ENCODE results near the gene MUC12. TPM values are rescaled to one million over a fixed set of nuclear protein-coding genes. Genes with fewer than 3 reads are reported as not detected.
"Not testable (repeated sequence)": the region's sequence is repeated elsewhere in the genome, so short reads cannot be mapped to it uniquely, and the experiment has no call there.

Gene MUC12
- total and polyA plus RNA-seq, 4 donors: 1.4 to 5.5 (median 2.8) TPM

DNA sequence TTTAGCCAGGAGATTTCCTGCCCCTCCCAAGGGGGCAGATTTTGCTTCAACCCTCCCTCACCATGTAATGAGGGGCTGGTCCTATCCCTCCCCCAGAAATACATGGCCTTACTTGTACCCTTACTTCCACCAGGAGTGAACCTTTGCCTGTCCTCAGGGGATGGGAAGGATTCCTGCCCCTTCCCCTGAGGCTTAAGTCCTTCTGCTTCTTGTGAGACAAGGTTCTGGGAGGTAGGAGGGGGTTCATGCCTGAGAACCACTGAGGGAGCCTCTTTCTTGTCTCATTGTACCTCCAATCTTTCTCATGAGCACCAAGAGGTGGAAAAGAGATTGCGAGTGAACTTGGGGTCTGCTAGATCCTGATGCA lies 39.6 kb upstream of the MUC12 start:
- Histone ChIP-seq H3K4me3 (no peak overlapping the region), H3K27me3 (ENCODE audit: control insufficient read depth in 3 of 3, insufficient read depth in 3 of 3, low read length in 2 of 3) (no peaks in the 10 kb centered on the region), H3K36me3 (ENCODE audit: control insufficient read depth in 4 of 4, insufficient read depth in 4 of 4, low read length in 4 of 4) (no peaks in the 10 kb centered on the region), H3K27ac (ENCODE audit: low read depth in 1 of 2, low read length in 1 of 2) (peak overlapping the region in 1 of 2 donors; percentile 82), H3K4me1 (ENCODE audit: control insufficient read depth in 5 of 5, insufficient read depth in 5 of 5, low read length in 5 of 5) (no peaks in the 10 kb centered on the region), H3K9ac (ENCODE audit: insufficient read depth in 1 of 2, low read length in 2 of 2) (no peak overlapping the region), H3K9me3 (ENCODE audit: control insufficient read depth in 4 of 4, insufficient read depth in 3 of 4, low read length in 3 of 4) (no peaks in the 10 kb centered on the region)
- DNase-seq: no peak
- WGBS, 2 donors: 97 to 100% methylated on average over 1 of the region's 1 CpG
- TF ChIP-seq, protein P1, sequence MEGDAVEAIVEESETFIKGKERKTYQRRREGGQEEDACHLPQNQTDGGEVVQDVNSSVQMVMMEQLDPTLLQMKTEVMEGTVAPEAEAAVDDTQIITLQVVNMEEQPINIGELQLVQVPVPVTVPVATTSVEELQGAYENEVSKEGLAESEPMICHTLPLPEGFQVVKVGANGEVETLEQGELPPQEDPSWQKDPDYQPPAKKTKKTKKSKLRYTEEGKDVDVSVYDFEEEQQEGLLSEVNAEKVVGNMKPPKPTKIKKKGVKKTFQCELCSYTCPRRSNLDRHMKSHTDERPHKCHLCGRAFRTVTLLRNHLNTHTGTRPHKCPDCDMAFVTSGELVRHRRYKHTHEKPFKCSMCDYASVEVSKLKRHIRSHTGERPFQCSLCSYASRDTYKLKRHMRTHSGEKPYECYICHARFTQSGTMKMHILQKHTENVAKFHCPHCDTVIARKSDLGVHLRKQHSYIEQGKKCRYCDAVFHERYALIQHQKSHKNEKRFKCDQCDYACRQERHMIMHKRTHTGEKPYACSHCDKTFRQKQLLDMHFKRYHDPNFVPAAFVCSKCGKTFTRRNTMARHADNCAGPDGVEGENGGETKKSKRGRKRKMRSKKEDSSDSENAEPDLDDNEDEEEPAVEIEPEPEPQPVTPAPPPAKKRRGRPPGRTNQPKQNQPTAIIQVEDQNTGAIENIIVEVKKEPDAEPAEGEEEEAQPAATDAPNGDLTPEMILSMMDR (IDR thresholded peaks at IDR 0.05; ENCODE audit: control extremely low read depth, extremely low read depth): no peak
- ATAC-seq (ENCODE audit: insufficient read depth, low FRiP score): no peak

DNA sequence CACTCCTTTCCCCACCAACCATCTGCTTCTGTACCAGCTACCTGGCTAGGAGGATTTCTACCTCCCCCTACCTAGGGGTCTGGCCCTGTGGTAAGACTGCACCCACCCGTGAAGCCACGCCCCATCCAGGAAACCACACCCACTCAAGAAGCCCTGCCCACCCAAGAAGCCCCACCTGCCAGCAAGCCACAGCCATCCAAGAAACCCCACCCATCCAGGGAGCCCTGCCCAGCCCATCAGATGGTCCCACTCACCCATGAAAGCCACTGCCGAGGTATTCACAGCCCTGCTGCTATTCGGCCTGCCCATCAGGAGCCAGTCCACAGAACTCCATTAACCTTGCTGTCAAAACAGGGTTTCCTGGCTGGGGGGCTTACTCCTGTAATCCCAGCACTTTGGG lies 35.6 kb upstream of the MUC12 start:
- Histone ChIP-seq H3K4me3 (no peak overlapping the region), H3K36me3 (ENCODE audit: control insufficient read depth in 4 of 4, insufficient read depth in 4 of 4, low read length in 4 of 4) (no peaks in the 10 kb centered on the region), H3K27me3 (ENCODE audit: control insufficient read depth in 3 of 3, insufficient read depth in 3 of 3, low read length in 2 of 3) (no peaks in the 10 kb centered on the region), H3K27ac (ENCODE audit: low read depth in 1 of 2, low read length in 1 of 2) (no peak overlapping the region), H3K4me1 (ENCODE audit: control insufficient read depth in 5 of 5, insufficient read depth in 5 of 5, low read length in 5 of 5) (no peaks in the 10 kb centered on the region), H3K9me3 (ENCODE audit: control insufficient read depth in 4 of 4, insufficient read depth in 3 of 4, low read length in 3 of 4) (no peaks in the 10 kb centered on the region), H3K9ac (ENCODE audit: insufficient read depth in 1 of 2, low read length in 2 of 2) (no peak overlapping the region)
- TF ChIP-seq, protein P1 (IDR thresholded peaks at IDR 0.05; ENCODE audit: control extremely low read depth, extremely low read depth): no peak
- 58 to 60% methylated on average over 4 of the region's 4 CpGs for WGBS, 2 donors
- DNase-seq (no peak), ATAC-seq (ENCODE audit: insufficient read depth, low FRiP score) (no peak)

DNA sequence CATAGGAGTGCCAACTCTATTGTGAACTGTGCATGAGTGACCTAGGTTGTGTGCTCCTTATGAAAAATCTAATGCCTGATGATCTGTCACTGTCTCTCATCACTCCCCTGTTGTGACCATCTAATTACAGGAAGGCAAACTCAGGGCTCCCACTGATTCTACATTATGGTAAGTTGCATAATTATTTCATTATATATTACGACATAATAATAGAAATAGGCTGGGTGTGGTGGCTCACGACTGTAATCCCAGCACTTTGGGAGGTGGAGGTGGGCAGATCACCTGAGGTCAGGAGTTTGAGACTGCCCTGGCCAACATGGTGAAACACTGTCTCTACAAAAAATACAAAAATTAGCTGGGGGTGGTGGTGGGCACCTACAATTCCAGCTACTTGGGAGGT lies 34.0 kb upstream of the MUC12 start:
- H3K27ac ChIP-seq (ENCODE audit: low read depth in 1 of 2, low read length in 1 of 2); H3K36me3 ChIP-seq (ENCODE audit: control insufficient read depth in 4 of 4, insufficient read depth in 4 of 4, low read length in 4 of 4); H3K27me3 ChIP-seq (ENCODE audit: control insufficient read depth in 3 of 3, insufficient read depth in 3 of 3, low read length in 2 of 3); H3K4me1 ChIP-seq (ENCODE audit: control insufficient read depth in 5 of 5, insufficient read depth in 5 of 5, low read length in 5 of 5); ATAC-seq (ENCODE audit: insufficient read depth, low FRiP score); H3K9ac ChIP-seq (ENCODE audit: insufficient read depth in 1 of 2, low read length in 2 of 2); H3K9me3 ChIP-seq (ENCODE audit: control insufficient read depth in 4 of 4, insufficient read depth in 3 of 4, low read length in 3 of 4); DNase-seq; H3K4me3 ChIP-seq: not testable (repeated sequence)
- 60% methylated on average over 2 of the region's 2 CpGs for WGBS, 2 donors

DNA sequence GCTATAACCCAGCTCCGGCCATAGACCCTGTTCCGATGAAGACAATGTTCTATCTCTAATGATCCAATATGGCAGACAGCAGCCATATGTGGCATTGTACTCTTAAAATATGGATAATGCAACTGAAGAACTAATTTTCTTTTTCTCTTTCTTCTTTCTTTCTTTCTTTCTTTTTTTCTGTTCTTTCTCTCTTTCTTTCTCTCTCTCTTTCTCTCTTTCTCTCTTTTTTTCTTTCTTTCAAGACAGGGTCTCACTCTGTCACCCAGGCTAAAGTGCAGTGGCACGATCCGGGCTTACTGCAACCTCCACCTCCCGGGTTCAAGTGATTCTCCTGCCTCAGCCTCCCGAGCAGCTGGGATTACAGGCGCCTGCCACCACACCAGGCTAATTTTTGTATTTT lies 33.2 kb upstream of the MUC12 start:
- 90 to 96% methylated on average over 7 of the region's 7 CpGs for WGBS, 2 donors
- not testable (repeated sequence) for H3K36me3 ChIP-seq (ENCODE audit: control insufficient read depth in 4 of 4, insufficient read depth in 4 of 4, low read length in 4 of 4); ATAC-seq (ENCODE audit: insufficient read depth, low FRiP score); H3K9me3 ChIP-seq (ENCODE audit: control insufficient read depth in 4 of 4, insufficient read depth in 3 of 4, low read length in 3 of 4); H3K4me1 ChIP-seq (ENCODE audit: control insufficient read depth in 5 of 5, insufficient read depth in 5 of 5, low read length in 5 of 5); H3K4me3 ChIP-seq; H3K27ac ChIP-seq (ENCODE audit: low read depth in 1 of 2, low read length in 1 of 2); H3K9ac ChIP-seq (ENCODE audit: insufficient read depth in 1 of 2, low read length in 2 of 2); DNase-seq; H3K27me3 ChIP-seq (ENCODE audit: control insufficient read depth in 3 of 3, insufficient read depth in 3 of 3, low read length in 2 of 3)

All from lung (tissue), 12 donors.